ENCODE results near the gene MRPL4. TPM values are rescaled to one million over a fixed set of nuclear protein-coding genes. Genes with fewer than 3 reads are reported as not detected.
A peak's percentile ranks its signal among the peaks of the same experiment; 100 is the strongest.
"Not testable (repeated sequence)": the region's sequence is repeated elsewhere in the genome, so short reads cannot be mapped to it uniquely, and the experiment has no call there.

Gene MRPL4
- total and polyA plus RNA-seq, 2 donors = 9.9 to 77.4 TPM

GRCh38 chr19:10235409-10235808 is 16.6 kb upstream of the MRPL4 start:
- H3K4me1 ChIP-seq (ENCODE audit: insufficient read depth); DNase-seq (ENCODE audit: extremely low spot score); H3K27ac ChIP-seq (ENCODE audit: low read depth); H3K36me3 ChIP-seq (ENCODE audit: insufficient read depth); H3K4me3 ChIP-seq (ENCODE audit: low read depth, low read length): not testable (repeated sequence)
- WGBS = 96% methylated on average over 7 of the region's 7 CpGs

GRCh38 chr19:10237702-10238101 is 14.3 kb upstream of the MRPL4 start:
- Histone ChIP-seq H3K27ac (ENCODE audit: low read depth) (no peak overlapping the region), H3K4me3 (ENCODE audit: low read depth, low read length) (no peak overlapping the region), H3K4me1 (ENCODE audit: insufficient read depth) (no peaks in the 10 kb centered on the region), H3K36me3 (ENCODE audit: insufficient read depth) (no peaks in the 10 kb centered on the region)
- WGBS = 74% methylated on average over 6 of the region's 6 CpGs
- no peak for DNase-seq (ENCODE audit: extremely low spot score)

- DNase-seq (ENCODE audit: extremely low spot score) = peak; percentile 81
- no peak overlapping the region for H3K27ac ChIP-seq (ENCODE audit: low read depth)
- H3K4me3 ChIP-seq (ENCODE audit: low read depth, low read length) = no peak overlapping the region
- no peaks in the 10 kb centered on the region for H3K4me1 ChIP-seq (ENCODE audit: insufficient read depth)
- no peaks in the 10 kb centered on the region for H3K36me3 ChIP-seq (ENCODE audit: insufficient read depth)
- 44% methylated on average over 12 of the region's 12 CpGs for WGBS
Measured at GRCh38 chr19:10238172-10238783, 13.7 kb upstream of the MRPL4 start.

GRCh38 chr19:10241826-10242449 is 10.1 kb upstream of the MRPL4 start:
- not testable (repeated sequence) for H3K4me1 ChIP-seq (ENCODE audit: insufficient read depth); H3K4me3 ChIP-seq (ENCODE audit: low read depth, low read length); H3K27ac ChIP-seq (ENCODE audit: low read depth); H3K36me3 ChIP-seq (ENCODE audit: insufficient read depth); DNase-seq (ENCODE audit: extremely low spot score)
- 96% methylated on average over 11 of the region's 11 CpGs for WGBS

- no peak for DNase-seq (ENCODE audit: extremely low spot score)
- H3K4me3 ChIP-seq (ENCODE audit: low read depth, low read length) = no peak overlapping the region
- no peaks in the 10 kb centered on the region for H3K36me3 ChIP-seq (ENCODE audit: insufficient read depth)
- no peak overlapping the region for H3K27ac ChIP-seq (ENCODE audit: low read depth)
- WGBS = 90% methylated on average over 7 of the region's 7 CpGs
- no peaks in the 10 kb centered on the region for H3K4me1 ChIP-seq (ENCODE audit: insufficient read depth)
Measured at GRCh38 chr19:10243606-10244005, 8.4 kb upstream of the MRPL4 start.

GRCh38 chr19:10245189-10245939 is 6.7 kb upstream of the MRPL4 start:
- Histone ChIP-seq H3K36me3 (ENCODE audit: insufficient read depth) (no peaks in the 10 kb centered on the region), H3K4me3 (ENCODE audit: low read depth, low read length) (no peak overlapping the region), H3K4me1 (ENCODE audit: insufficient read depth) (no peaks in the 10 kb centered on the region), H3K27ac (ENCODE audit: low read depth) (no peak overlapping the region)
- WGBS = 78% methylated on average over 9 of the region's 9 CpGs
- DNase-seq (ENCODE audit: extremely low spot score) = no peak

GRCh38 chr19:10246511-10246910 is 5.5 kb upstream of the MRPL4 start:
- Histone ChIP-seq H3K4me1 (ENCODE audit: insufficient read depth) (no peaks in the 10 kb centered on the region), H3K27ac (ENCODE audit: low read depth) (no peak overlapping the region), H3K4me3 (ENCODE audit: low read depth, low read length) (no peak overlapping the region), H3K36me3 (ENCODE audit: insufficient read depth) (no peaks in the 10 kb centered on the region)
- DNase-seq (ENCODE audit: extremely low spot score) = no peak
- 85% methylated on average over 6 of the region's 6 CpGs for WGBS

GRCh38 chr19:10252707-10253106 is 693 bp downstream of the MRPL4 start:
- H3K36me3 ChIP-seq (ENCODE audit: insufficient read depth) = no peaks in the 10 kb centered on the region
- H3K4me3 ChIP-seq (ENCODE audit: low read depth, low read length) = peak overlapping the region; percentile 70
- no peak for DNase-seq (ENCODE audit: extremely low spot score)
- no peaks in the 10 kb centered on the region for H3K4me1 ChIP-seq (ENCODE audit: insufficient read depth)
- 24% methylated on average over 8 of the region's 8 CpGs for WGBS
- H3K27ac ChIP-seq (ENCODE audit: low read depth) = no peak overlapping the region

- Histone ChIP-seq H3K27ac (ENCODE audit: low read depth) (no peak overlapping the region), H3K4me3 (ENCODE audit: low read depth, low read length) (no peak overlapping the region), H3K36me3 (ENCODE audit: insufficient read depth) (no peaks in the 10 kb centered on the region), H3K4me1 (ENCODE audit: insufficient read depth) (no peaks in the 10 kb centered on the region)
- no peak for DNase-seq (ENCODE audit: extremely low spot score)
- 92% methylated on average over 3 of the region's 3 CpGs for WGBS
Measured at GRCh38 chr19:10254244-10254643, 2.2 kb downstream of the MRPL4 start.

GRCh38 chr19:10255358-10255757 is 3.3 kb downstream of the MRPL4 start:
- no peak for DNase-seq (ENCODE audit: extremely low spot score)
- no peaks in the 10 kb centered on the region for H3K4me1 ChIP-seq (ENCODE audit: insufficient read depth)
- no peak overlapping the region for H3K4me3 ChIP-seq (ENCODE audit: low read depth, low read length)
- 92% methylated on average over 2 of the region's 2 CpGs for WGBS
- H3K27ac ChIP-seq (ENCODE audit: low read depth) = no peak overlapping the region
- no peaks in the 10 kb centered on the region for H3K36me3 ChIP-seq (ENCODE audit: insufficient read depth)

GRCh38 chr19:10256551-10256950 is 4.5 kb downstream of the MRPL4 start:
- Histone ChIP-seq H3K4me1 (ENCODE audit: insufficient read depth) (no peaks in the 10 kb centered on the region), H3K4me3 (ENCODE audit: low read depth, low read length) (no peak overlapping the region), H3K27ac (ENCODE audit: low read depth) (no peak overlapping the region), H3K36me3 (ENCODE audit: insufficient read depth) (no peaks in the 10 kb centered on the region)
- 74% methylated on average over 18 of the region's 18 CpGs for WGBS
- DNase-seq (ENCODE audit: extremely low spot score) = no peak

- H3K27ac ChIP-seq (ENCODE audit: low read depth) = no peak overlapping the region
- no peak overlapping the region for H3K4me3 ChIP-seq (ENCODE audit: low read depth, low read length)
- 81% methylated on average over 9 of the region's 9 CpGs for WGBS
- H3K36me3 ChIP-seq (ENCODE audit: insufficient read depth) = no peaks in the 10 kb centered on the region
- no peaks in the 10 kb centered on the region for H3K4me1 ChIP-seq (ENCODE audit: insufficient read depth)
- no peak for DNase-seq (ENCODE audit: extremely low spot score)
Measured at GRCh38 chr19:10256970-10257615, 5.1 kb downstream of the MRPL4 start.

GRCh38 chr19:10258080-10258710 is 6.2 kb downstream of the MRPL4 start:
- Histone ChIP-seq H3K4me1 (ENCODE audit: insufficient read depth) (no peaks in the 10 kb centered on the region), H3K4me3 (ENCODE audit: low read depth, low read length) (no peak overlapping the region), H3K27ac (ENCODE audit: low read depth) (no peak overlapping the region), H3K36me3 (ENCODE audit: insufficient read depth) (no peaks in the 10 kb centered on the region)
- no peak for DNase-seq (ENCODE audit: extremely low spot score)
- 97% methylated on average over 18 of the region's 18 CpGs for WGBS
